GM18502 (cell line): Measurements from ENCODE around the gene AMPD2.

Experiments
- ATAC-seq: cut with Tn5 transposase; IDR thresholded peaks from one replicate; pipeline ENCODE4 v1.9.1; 2021; ENCODE audit warnings: mild to moderate bottlenecking; ENCODE audit not compliant: unreplicated experiment, poor library complexity

The AMPD2 gene

GRCh38 chr1:109615879-109616278 is 3.8 kb upstream of the AMPD2 start:
- ATAC-seq: no peak

GRCh38 chr1:109616391-109616790 is 3.2 kb upstream of the AMPD2 start:
- no peak for ATAC-seq

GRCh38 chr1:109617291-109617801 is 2.3 kb upstream of the AMPD2 start:
- no peak for ATAC-seq

GRCh38 chr1:109618661-109619575 is 719 bp upstream of the AMPD2 start:
- no peak for ATAC-seq

- peak; percentile 2 for ATAC-seq
Observed at GRCh38 chr1:109620401-109620791, 759 bp downstream of the AMPD2 start.

GRCh38 chr1:109620841-109621286 is 1.2 kb downstream of the AMPD2 start:
- peak; percentile 81 for ATAC-seq

- no peak for ATAC-seq
Observed at GRCh38 chr1:109621379-109622136, 1.9 kb downstream of the AMPD2 start.

- ATAC-seq: no peak
Observed at GRCh38 chr1:109622137-109622892, 2.7 kb downstream of the AMPD2 start.

- no peak for ATAC-seq
Observed at GRCh38 chr1:109622895-109623294, 3.3 kb downstream of the AMPD2 start.

- no peak for ATAC-seq
Observed at GRCh38 chr1:109623601-109624161, 4.0 kb downstream of the AMPD2 start.

- no peak for ATAC-seq
Observed at GRCh38 chr1:109624201-109625010, 4.8 kb downstream of the AMPD2 start.

GRCh38 chr1:109625176-109625575 is 5.5 kb downstream of the AMPD2 start:
- ATAC-seq: no peak

GRCh38 chr1:109625601-109626560 is 6.2 kb downstream of the AMPD2 start:
- no peak for ATAC-seq

- ATAC-seq: no peak
Observed at GRCh38 chr1:109626682-109627408, 7.2 kb downstream of the AMPD2 start.

- no peak for ATAC-seq
Observed at GRCh38 chr1:109627692-109628399, 8.2 kb downstream of the AMPD2 start.

- ATAC-seq: no peak
Observed at GRCh38 chr1:109628540-109629321, 9.1 kb downstream of the AMPD2 start.
